Naive thymus-derived CD4-positive, alpha-beta T cell (primary cell): ENCODE results near the gene LMNTD2. TPM values are rescaled to one million over a fixed set of nuclear protein-coding genes. Genes with fewer than 3 reads are reported as not detected.

Experiments
- ATAC-seq: fragments of 150-1000 bp; cut with Tn5 transposase; 2 replicates; pipeline ENCODE4 v1.10.0; 2021; ENCODE audit warnings: mild to moderate bottlenecking, moderate library complexity
- CTCF ChIA-PET: fragments of 350-600 bp; sonication (Branson Sonifier 250); formaldehyde crosslinking; loops from one replicate; lab custom pipeline; 2021; ENCODE audit warnings: antibody characterized with exemption; lab: Charles Lee
- POLR2A ChIA-PET: fragments of 350-600 bp; sonication (Branson Sonifier 250); formaldehyde crosslinking; loops from one replicate; lab custom pipeline; 2021; ENCODE audit warnings: antibody characterized with exemption, inconsistent platforms; lab: Charles Lee
- DNase-seq, 9 donors: peaks; one replicate each; pipeline versions ENCODE4 v3.0.0 to v3.0.0-alpha.2; 2020 to 2022; ENCODE audit warnings: mixed read lengths in 1 of 9
- H3K27ac ChIP-seq: one replicate; pipeline ENCODE4 v1.7.0; 2013; ENCODE audit warnings: mild to moderate bottlenecking, low read depth, low read length, moderate library complexity
- H3K27me3 ChIP-seq, 2 donors: one replicate each; pipeline ENCODE4 v1.7.0; 2013; ENCODE audit warnings: low read length in 2 of 2, mild to moderate bottlenecking in 2 of 2, moderate library complexity in 2 of 2; ENCODE audit not compliant: control insufficient read depth in 2 of 2, insufficient read depth in 2 of 2
- H3K36me3 ChIP-seq, 3 experiments: 1 replicate in 2 of 3; 2 replicates in 1 of 3; pipeline ENCODE4 v1.7.0; 2013; ENCODE audit warnings: low read length in 3 of 3, mild to moderate bottlenecking in 3 of 3, moderate library complexity in 1 of 3; ENCODE audit not compliant: insufficient read depth in 3 of 3, control insufficient read depth in 2 of 3
- H3K4me1 ChIP-seq, 2 donors: one replicate each; pipeline ENCODE4 v1.7.0; 2013; ENCODE audit warnings: low read length in 2 of 2, mild to moderate bottlenecking in 2 of 2, moderate library complexity in 1 of 2; ENCODE audit not compliant: control insufficient read depth in 2 of 2, insufficient read depth in 2 of 2
- H3K4me3 ChIP-seq: 2 replicates; pipeline ENCODE4 v1.7.0; 2013; ENCODE audit warnings: mild to moderate bottlenecking, low read length
- H3K9me3 ChIP-seq, 3 experiments: 1 replicate in 2 of 3; 2 replicates in 1 of 3; pipeline ENCODE4 v1.7.0; 2013; ENCODE audit warnings: low read length in 3 of 3; ENCODE audit not compliant: control insufficient read depth in 2 of 3
- H3K27ac Mint-ChIP-seq, 9 donors: one replicate each; pipeline ENCODE4 v1.8.0; 2020 to 2022; ENCODE audit warnings: mixed read lengths in 9 of 9, mild to moderate bottlenecking in 8 of 9, moderate library complexity in 5 of 9, inconsistent platforms in 2 of 9
- H3K27me3 Mint-ChIP-seq, 5 donors: one replicate each; pipeline ENCODE4 v1.8.0; 2021 to 2022; ENCODE audit warnings: mixed read lengths in 5 of 5, mild to moderate bottlenecking in 1 of 5
- H3K36me3 Mint-ChIP-seq, 5 donors: one replicate each; pipeline ENCODE4 v1.8.0; 2020 to 2022; ENCODE audit warnings: mixed read lengths in 5 of 5, mild to moderate bottlenecking in 3 of 5, inconsistent platforms in 1 of 5
- H3K4me1 Mint-ChIP-seq, 7 donors: one replicate each; pipeline ENCODE4 v1.8.0; 2020 to 2022; ENCODE audit warnings: mixed read lengths in 7 of 7, mild to moderate bottlenecking in 3 of 7, inconsistent platforms in 1 of 7
- H3K4me3 Mint-ChIP-seq, 10 donors: one replicate each; pipeline ENCODE4 v1.8.0; 2020 to 2022; ENCODE audit warnings: mild to moderate bottlenecking in 10 of 10, mixed read lengths in 10 of 10, moderate library complexity in 6 of 10, inconsistent platforms in 2 of 10
- H3K9me3 Mint-ChIP-seq, 11 donors: one replicate each; pipeline ENCODE4 v1.8.0; 2020 to 2022; ENCODE audit warnings: mixed read lengths in 11 of 11, mild to moderate bottlenecking in 4 of 11, inconsistent platforms in 1 of 11, moderate library complexity in 1 of 11
- intact Hi-C, 2 donors: fragments of 100-400 bp; cut with micrococcal nuclease; formaldehyde crosslinking; loops; one replicate each; pipeline ENCODE4 v1.15.1; 2023
- polyA plus RNA-seq, 2 donors: library from polyadenylated mRNA; unstranded; fragments of 300-500 nt; fragmentation: Illumina TruSeq; gene quantifications; one replicate each; pipeline ENCODE4 v1.2.3, GENCODE V29; 2021
- total RNA-seq, 6 experiments: library from RNA in 5 of 6; stranded (reverse) in 5 of 6; gene quantifications; 1 replicate in 5 of 6; 2 replicates in 1 of 6; pipeline ENCODE4 v1.2.3 and lab custom pipeline; 2021 to 2026

Gene LMNTD2
- total and polyA plus RNA-seq, 7 experiments from 2014 or later, result 2.3 to 14.7 (median 9.0) TPM

- POLR2A ChIA-PET, result interaction anchor here (0.9 to 9.5 kb wide), 6 partner anchors 17 to 171 kb away, joined by 3 to 68 read pairs (median 5); partner anchors contain the start of genes DEAF1, HRAS, LRRC56 and PHRF1
- intact Hi-C loops, result no loop called here
- H3K4me1 Mint-ChIP-seq, result peaks cover 0 to 5% (median 3%) of the 10 kb centered on the region in 7 donors
- ATAC-seq, result no peak
- H3K36me3 ChIP-seq, result no peaks in the 10 kb centered on the region
- H3K9me3 Mint-ChIP-seq, result no peaks in the 10 kb centered on the region
- peak overlapping the region in 1 of 9 donors; percentile 4 for H3K27ac Mint-ChIP-seq
- H3K27me3 Mint-ChIP-seq, result peaks cover 0 to 18% (median 0%) of the 10 kb centered on the region in 5 donors
- no peaks in the 10 kb centered on the region for H3K36me3 Mint-ChIP-seq
- H3K4me1 ChIP-seq, result peaks cover 7 to 13% of the 10 kb centered on the region in 2 donors
- no peaks in the 10 kb centered on the region for H3K27me3 ChIP-seq
- H3K4me3 Mint-ChIP-seq, result peak overlapping the region in 4 of 10 donors; percentile 38 to 69 (median 46)
- no peak for DNase-seq
- H3K4me3 ChIP-seq, result no peak overlapping the region
- CTCF ChIA-PET, result interaction anchor here (2.2 to 5.6 kb wide), 3 partner anchors 22 to 174 kb away, joined by 8 to 41 read pairs (median 28); partner anchors contain the start of gene PHRF1
- H3K27ac ChIP-seq, result no peak overlapping the region
- no peaks in the 10 kb centered on the region for H3K9me3 ChIP-seq
Observed at GRCh38 chr11:553083-553987, 7.2 kb downstream of the LMNTD2 start.

GRCh38 chr11:551596-551995 is 8.9 kb downstream of the LMNTD2 start:
- Histone ChIP-seq H3K27ac (no peak overlapping the region), H3K27me3 (no peaks in the 10 kb centered on the region), H3K36me3 (no peaks in the 10 kb centered on the region), H3K4me3 (no peak overlapping the region), H3K4me1 (peaks cover 7 to 13% of the 10 kb centered on the region in 2 donors), H3K9me3 (no peaks in the 10 kb centered on the region)
- Mint-ChIP-seq H3K4me1 (peaks cover 0 to 7% (median 0%) of the 10 kb centered on the region in 7 donors), H3K4me3 (no peak overlapping the region), H3K27ac (no peak overlapping the region), H3K27me3 (peaks cover 0 to 4% (median 0%) of the 10 kb centered on the region in 5 donors), H3K36me3 (no peaks in the 10 kb centered on the region), H3K9me3 (no peaks in the 10 kb centered on the region)
- ATAC-seq (no peak), DNase-seq (no peak)
- intact Hi-C loops, result no loop called here
- CTCF ChIA-PET, result no interaction called here
- POLR2A ChIA-PET, result interaction anchor here (0.7 to 9.5 kb wide), 5 partner anchors 9 to 173 kb away, joined by 3 to 68 read pairs (median 4); partner anchors contain the start of genes CDHR5, LMNTD2 and PHRF1

DNA sequence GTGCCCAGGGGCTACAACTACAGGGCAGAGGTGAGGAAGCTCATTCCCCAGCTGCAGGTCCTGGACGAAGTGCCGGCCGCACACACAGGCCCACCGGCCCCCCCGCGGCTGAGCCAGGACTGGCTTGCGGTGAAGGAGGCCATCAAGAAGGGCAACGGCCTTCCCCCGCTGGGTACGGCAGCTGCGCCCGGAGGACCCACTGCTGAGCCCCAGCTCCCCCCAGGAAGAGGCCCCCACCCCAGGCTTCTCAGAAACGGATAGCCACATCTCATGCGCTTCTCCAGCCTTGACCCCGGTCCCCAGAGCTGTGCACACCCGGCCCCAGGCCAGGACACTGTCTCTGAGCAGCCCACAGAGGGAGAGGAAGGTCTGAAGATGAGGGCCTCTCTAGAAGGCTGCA is 9.4 kb downstream of the LMNTD2 start:
- no peak for DNase-seq
- Mint-ChIP-seq H3K4me3 (no peak overlapping the region), H3K4me1 (peaks cover 0 to 10% (median 0%) of the 10 kb centered on the region in 7 donors), H3K36me3 (no peaks in the 10 kb centered on the region), H3K27me3 (no peaks in the 10 kb centered on the region), H3K9me3 (no peaks in the 10 kb centered on the region), H3K27ac (no peak overlapping the region)
- peaks cover 7 to 13% of the 10 kb centered on the region in 2 donors for H3K4me1 ChIP-seq
- H3K27me3 ChIP-seq, result no peaks in the 10 kb centered on the region
- no peaks in the 10 kb centered on the region for H3K9me3 ChIP-seq
- H3K36me3 ChIP-seq, result no peaks in the 10 kb centered on the region
- no peak for ATAC-seq
- no peak overlapping the region for H3K27ac ChIP-seq
- CTCF ChIA-PET, result no interaction called here
- intact Hi-C loops, result no loop called here
- no peak overlapping the region for H3K4me3 ChIP-seq
- POLR2A ChIA-PET, result interaction anchor here (0.9 to 9.5 kb wide), 6 partner anchors 9 to 173 kb away, joined by 3 to 68 read pairs (median 4); partner anchors contain the start of genes CDHR5, LMNTD2 and PHRF1

GRCh38 chr11:550746-551085 is 9.8 kb downstream of the LMNTD2 start:
- H3K9me3 Mint-ChIP-seq, result no peaks in the 10 kb centered on the region
- Histone ChIP-seq H3K4me1 (peaks cover 7 to 13% of the 10 kb centered on the region in 2 donors), H3K4me3 (no peak overlapping the region), H3K27ac (no peak overlapping the region), H3K36me3 (no peaks in the 10 kb centered on the region), H3K9me3 (no peaks in the 10 kb centered on the region), H3K27me3 (no peaks in the 10 kb centered on the region)
- ATAC-seq, result no peak
- intact Hi-C loops, result no loop called here
- no peak overlapping the region for H3K27ac Mint-ChIP-seq
- no peaks in the 10 kb centered on the region for H3K27me3 Mint-ChIP-seq
- H3K4me1 Mint-ChIP-seq, result peaks cover 0 to 10% (median 0%) of the 10 kb centered on the region in 7 donors
- CTCF ChIA-PET, result no interaction called here
- no peaks in the 10 kb centered on the region for H3K36me3 Mint-ChIP-seq
- no peak for DNase-seq
- POLR2A ChIA-PET, result interaction anchor here (0.9 to 1.1 kb wide), 4 partner anchors 10 to 74 kb away, joined by 3 to 4 read pairs (median 4); partner anchors contain the start of genes CDHR5 and LMNTD2
- H3K4me3 Mint-ChIP-seq, result no peak overlapping the region

DNA sequence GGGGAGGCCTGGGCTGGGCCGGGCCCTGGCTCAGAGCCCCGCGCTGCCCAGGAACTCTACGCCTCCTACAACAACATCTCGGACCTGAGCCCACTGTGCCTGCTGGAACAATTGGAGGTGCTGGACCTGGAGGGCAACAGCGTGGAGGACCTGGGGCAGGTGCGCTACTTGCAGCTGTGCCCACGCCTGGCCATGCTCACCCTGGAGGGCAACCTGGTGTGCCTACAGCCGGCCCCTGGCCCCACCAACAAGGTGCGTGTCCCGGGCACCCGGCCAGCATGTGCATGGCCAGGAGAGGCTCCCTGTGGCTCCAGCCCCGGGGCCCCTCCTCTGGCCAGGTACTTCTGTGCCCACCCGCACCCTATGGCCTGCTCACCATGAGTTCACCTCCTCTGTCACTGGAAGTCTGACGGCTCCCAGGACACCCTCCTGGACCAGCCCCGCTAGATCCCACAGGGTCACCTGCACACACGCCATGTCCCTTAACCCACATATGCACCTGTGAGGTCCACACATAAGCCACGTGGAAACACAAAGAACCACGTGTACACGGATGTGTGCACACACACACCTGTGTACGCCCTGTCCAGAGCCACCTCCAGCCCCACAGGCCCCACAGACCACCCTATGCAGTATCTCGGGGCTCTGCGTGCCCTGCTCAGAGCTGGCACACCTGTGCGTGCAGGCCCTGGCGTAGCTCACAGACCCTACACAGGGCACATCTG is 10.4 kb downstream of the LMNTD2 start:
- Mint-ChIP-seq H3K27me3 (no peaks in the 10 kb centered on the region), H3K27ac (peak overlapping the region in 1 of 9 donors; percentile 72), H3K9me3 (no peaks in the 10 kb centered on the region), H3K4me1 (peaks cover 0 to 10% (median 0%) of the 10 kb centered on the region in 7 donors), H3K4me3 (no peak overlapping the region), H3K36me3 (no peaks in the 10 kb centered on the region)
- intact Hi-C loops, result no loop called here
- ChIA-PET CTCF (no interaction called here), POLR2A (interaction anchor here (0.9 to 1.0 kb wide), 2 partner anchors 19 to 38 kb away, joined by 3 to 4 read pairs; no protein-coding TSS in a partner anchor)
- no peak for DNase-seq
- H3K27me3 ChIP-seq, result no peaks in the 10 kb centered on the region
- no peaks in the 10 kb centered on the region for H3K9me3 ChIP-seq
- H3K4me1 ChIP-seq, result peaks cover 7 to 13% of the 10 kb centered on the region in 2 donors
- H3K4me3 ChIP-seq, result no peak overlapping the region
- H3K36me3 ChIP-seq, result no peaks in the 10 kb centered on the region
- no peak for ATAC-seq
- no peak overlapping the region for H3K27ac ChIP-seq
